Cardiac muscle cell (in vitro differentiated cells and primary cell): ENCODE data around the gene RNF26. TPM values are rescaled to one million over a fixed set of nuclear protein-coding genes. Genes with fewer than 3 reads are reported as not detected.
"Not testable (repeated sequence)": the region's sequence is repeated elsewhere in the genome, so short reads cannot be mapped to it uniquely, and the experiment has no call there.

Source experiments
- DNase-seq, 2 donors: peaks; one replicate each; pipeline versions ENCODE4 v3.0.0 to v3.0.0-alpha.2; 2010 to 2017; ENCODE audit warnings: low read depth in 1 of 2, low spot score in 1 of 2
- H3K27ac ChIP-seq: fragments of 200-600 bp; sonication (generic); 2 replicates; pipeline ENCODE4 v1.5.1; 2016
- H3K27me3 ChIP-seq: fragments of 200-600 bp; sonication (generic); 2 replicates; pipeline ENCODE4 v1.6.0; 2016; ENCODE audit warnings: control low read depth
- H3K36me3 ChIP-seq: fragments of 200-600 bp; sonication (generic); 2 replicates; pipeline ENCODE4 v1.5.1; 2016; ENCODE audit warnings: control low read depth
- H3K4me1 ChIP-seq: fragments of 200-600 bp; sonication (generic); 2 replicates; pipeline ENCODE4 v1.8.1; 2017; ENCODE audit warnings: low read depth, mild to moderate bottlenecking, mixed run types
- H3K4me3 ChIP-seq: fragments of 200-600 bp; sonication (generic); 2 replicates; pipeline ENCODE4 v1.5.1; 2016; ENCODE audit warnings: mild to moderate bottlenecking
- H3K9me3 ChIP-seq: fragments of 200-600 bp; sonication (generic); 2 replicates; pipeline ENCODE4 v1.5.1; 2017; ENCODE audit warnings: low read depth, mild to moderate bottlenecking, control low read depth
- polyA plus RNA-seq: library from polyadenylated mRNA; unstranded; fragments of >200 nt; fragmentation: Nextera tagmentation; extraction: Ambion mirVana; gene quantifications from 2 replicates; pipeline ENCODE4 v1.2.1, GENCODE V29; 2016
- total RNA-seq: library from RNA; depleted of rRNA; stranded (reverse); fragments of >200 nt; gene quantifications from 2 replicates; pipeline ENCODE4 v1.2.3, GENCODE V29; 2016
- TF ChIP-seq, protein P1 (sequence below): IDR thresholded peaks from 2 replicates; pipeline ENCODE4 v1.5.1; 2012; ENCODE audit warnings: low read depth, mild to moderate bottlenecking, low read length

RNF26 gene
- total and polyA plus RNA-seq, 2 experiments from 2014 or later: 18.6 to 45.6 TPM

DNA sequence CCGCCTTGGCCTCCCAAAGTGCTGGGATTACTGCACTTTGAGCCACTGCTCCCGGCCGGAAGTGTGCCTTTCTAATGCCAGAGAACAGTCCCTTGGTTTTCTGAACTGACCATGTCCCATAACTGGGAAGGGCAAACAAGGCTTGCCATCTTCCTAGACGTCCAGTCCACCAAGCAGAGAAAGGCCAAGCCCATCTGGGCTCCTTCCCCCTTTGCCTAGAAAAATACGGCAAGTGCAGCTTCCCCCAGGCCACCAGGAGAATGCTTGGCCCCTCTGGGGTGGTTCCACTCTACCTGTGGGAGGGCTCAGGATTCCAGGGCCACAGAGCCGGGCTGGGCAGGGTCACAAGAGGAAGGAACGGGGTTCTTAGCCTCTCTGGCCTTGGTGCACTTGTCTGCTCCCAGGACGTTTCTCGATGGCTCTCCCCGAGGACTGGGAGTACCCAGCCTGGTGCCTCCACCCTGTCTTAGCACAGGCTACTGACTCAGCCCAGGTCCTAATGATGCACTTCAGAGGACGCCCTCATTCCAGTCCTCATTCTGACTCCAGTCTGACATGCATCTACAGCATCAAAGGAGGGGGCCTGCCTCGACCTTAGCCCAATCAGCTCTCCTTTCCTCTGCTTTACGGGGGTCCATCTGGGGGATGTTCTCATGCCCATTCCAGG is 46.0 kb downstream of the RNF26 start:
- peaks cover 50% of the 10 kb centered on the region for H3K4me1 ChIP-seq
- H3K9me3 ChIP-seq: no peaks in the 10 kb centered on the region
- peak overlapping the region; percentile 76 for H3K27ac ChIP-seq
- H3K4me3 ChIP-seq: peak overlapping the region; percentile 50
- H3K27me3 ChIP-seq: peaks cover 12% of the 10 kb centered on the region
- DNase-seq: no peak
- TF ChIP-seq, protein P1, sequence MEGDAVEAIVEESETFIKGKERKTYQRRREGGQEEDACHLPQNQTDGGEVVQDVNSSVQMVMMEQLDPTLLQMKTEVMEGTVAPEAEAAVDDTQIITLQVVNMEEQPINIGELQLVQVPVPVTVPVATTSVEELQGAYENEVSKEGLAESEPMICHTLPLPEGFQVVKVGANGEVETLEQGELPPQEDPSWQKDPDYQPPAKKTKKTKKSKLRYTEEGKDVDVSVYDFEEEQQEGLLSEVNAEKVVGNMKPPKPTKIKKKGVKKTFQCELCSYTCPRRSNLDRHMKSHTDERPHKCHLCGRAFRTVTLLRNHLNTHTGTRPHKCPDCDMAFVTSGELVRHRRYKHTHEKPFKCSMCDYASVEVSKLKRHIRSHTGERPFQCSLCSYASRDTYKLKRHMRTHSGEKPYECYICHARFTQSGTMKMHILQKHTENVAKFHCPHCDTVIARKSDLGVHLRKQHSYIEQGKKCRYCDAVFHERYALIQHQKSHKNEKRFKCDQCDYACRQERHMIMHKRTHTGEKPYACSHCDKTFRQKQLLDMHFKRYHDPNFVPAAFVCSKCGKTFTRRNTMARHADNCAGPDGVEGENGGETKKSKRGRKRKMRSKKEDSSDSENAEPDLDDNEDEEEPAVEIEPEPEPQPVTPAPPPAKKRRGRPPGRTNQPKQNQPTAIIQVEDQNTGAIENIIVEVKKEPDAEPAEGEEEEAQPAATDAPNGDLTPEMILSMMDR: no peak
- H3K36me3 ChIP-seq: no peaks in the 10 kb centered on the region

DNA sequence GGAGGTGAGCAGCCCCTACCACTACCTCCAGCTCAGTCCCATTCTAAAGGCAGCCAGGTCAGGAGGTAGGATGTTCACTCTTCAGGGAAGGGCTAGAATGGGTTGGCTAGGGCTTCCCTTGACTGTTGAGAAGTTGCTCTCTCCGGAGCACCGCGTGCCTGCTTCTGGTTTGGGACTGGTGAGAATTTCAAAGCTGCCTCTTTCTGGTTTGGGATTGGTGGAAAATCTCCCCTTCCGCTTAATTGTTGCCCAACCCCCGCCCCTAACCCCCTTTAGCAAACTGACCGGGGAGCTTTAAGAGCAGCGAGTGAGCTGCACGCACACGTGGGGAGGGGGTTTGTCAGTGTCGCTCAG is 46.5 kb downstream of the RNF26 start:
- Histone ChIP-seq H3K27ac (peak overlapping the region; percentile 76), H3K4me1 (peaks cover 45% of the 10 kb centered on the region), H3K27me3 (peaks cover 12% of the 10 kb centered on the region), H3K4me3 (peak overlapping the region; percentile 50), H3K9me3 (no peaks in the 10 kb centered on the region), H3K36me3 (no peaks in the 10 kb centered on the region)
- peak in 1 of 2 donors; percentile 62 for DNase-seq
- TF ChIP-seq, protein P1: no peak

DNA sequence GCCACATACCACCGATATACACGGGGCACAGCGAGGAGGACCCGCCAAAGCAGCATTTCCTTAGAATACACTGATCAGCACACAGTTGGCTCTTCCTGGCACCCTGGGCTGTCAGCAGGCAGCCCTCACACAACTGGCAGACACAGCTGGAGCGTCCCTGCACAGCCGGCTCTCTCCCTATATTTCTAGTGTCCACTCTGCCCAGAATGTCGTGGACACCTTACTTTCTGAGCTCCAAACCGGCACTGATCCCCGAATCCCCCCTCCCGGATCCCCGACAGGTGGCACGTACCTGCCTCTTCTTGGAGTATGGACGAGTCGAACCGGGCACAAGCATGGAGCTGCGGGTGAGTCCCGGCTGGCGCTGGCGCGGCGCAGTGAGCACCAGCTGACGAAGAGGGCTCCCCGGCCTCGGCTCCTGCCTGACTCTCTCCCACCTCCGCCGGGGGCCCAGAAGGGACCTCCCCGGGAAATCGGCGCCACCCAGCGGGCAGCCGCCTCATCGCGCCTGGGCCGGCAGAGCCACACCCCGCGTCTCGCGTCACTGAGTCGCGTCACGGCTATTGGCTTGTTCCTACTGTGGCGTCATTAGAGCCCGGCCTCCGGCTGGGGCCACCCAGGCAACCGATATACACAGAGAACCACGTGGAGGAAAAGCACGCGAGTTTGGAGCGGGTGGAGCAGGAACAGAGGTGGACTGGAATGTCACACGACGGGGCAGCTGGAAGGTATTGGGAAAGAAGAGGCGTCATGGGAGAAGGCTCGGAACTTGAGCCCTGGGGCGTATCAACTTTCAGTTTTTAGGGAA is 47.1 kb downstream of the RNF26 start, which contains the start of gene USP2:
Gene USP2, minus strand, starts transcription at position 510 of the 808 bp plus-strand sequence. CDS start 8,210 bp downstream, outside the sequence.
- H3K27me3 ChIP-seq: peaks cover 12% of the 10 kb centered on the region
- H3K36me3 ChIP-seq: no peaks in the 10 kb centered on the region
- no peaks in the 10 kb centered on the region for H3K9me3 ChIP-seq
- peak; percentile 97 to 99 for DNase-seq
- H3K4me3 ChIP-seq: peak within 1 kb of the TSS; percentile 50
- TF ChIP-seq, protein P1: peak; percentile 87
- peak within 1 kb of the TSS; percentile 76 for H3K27ac ChIP-seq
- peaks cover 40% of the 10 kb centered on the region for H3K4me1 ChIP-seq

DNA sequence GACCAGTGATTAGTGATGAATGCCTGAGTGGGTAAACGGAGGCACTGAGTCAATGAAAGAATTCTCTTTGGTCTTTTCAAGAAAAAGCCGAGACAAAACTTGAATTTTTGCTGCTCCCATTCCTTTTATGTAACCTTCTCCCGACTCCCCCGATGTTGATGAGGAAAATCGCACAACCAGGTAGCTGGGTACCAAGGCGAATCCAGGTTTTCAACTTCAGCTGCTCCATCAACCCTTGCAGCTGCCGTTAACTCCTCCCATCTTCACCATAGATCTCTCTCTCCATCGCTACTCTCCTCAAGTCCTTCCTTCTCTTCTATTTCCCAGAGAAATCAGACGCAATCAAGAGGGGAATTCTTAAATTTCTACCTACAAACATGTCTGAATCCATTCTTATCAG is 47.8 kb downstream of the RNF26 start:
- Histone ChIP-seq H3K27ac (no peak overlapping the region), H3K36me3 (no peaks in the 10 kb centered on the region), H3K4me1 (peaks cover 33% of the 10 kb centered on the region), H3K4me3 (peak overlapping the region; percentile 19), H3K27me3 (peaks cover 12% of the 10 kb centered on the region), H3K9me3 (no peaks in the 10 kb centered on the region)
- TF ChIP-seq, protein P1: no peak
- no peak for DNase-seq

DNA sequence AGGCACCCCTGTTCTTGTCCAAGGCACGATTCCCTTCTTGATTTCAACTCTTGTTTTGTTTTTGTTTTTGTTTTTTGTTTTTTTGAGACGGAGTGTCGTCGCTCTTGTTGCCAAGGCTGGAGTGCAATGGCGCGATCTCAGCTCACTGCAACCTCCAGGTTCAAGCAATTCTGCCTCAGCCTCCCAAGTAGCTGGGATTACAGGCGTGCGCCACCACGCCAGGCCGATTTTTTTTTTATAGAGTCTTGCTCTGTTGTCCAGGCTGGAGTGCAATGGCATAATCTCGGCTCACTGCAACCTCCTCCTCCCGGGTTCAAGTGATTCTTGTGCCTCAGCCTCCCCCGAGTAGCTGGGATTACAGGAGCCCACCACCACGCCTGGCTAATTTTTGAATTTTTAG is 48.2 kb downstream of the RNF26 start:
- H3K36me3 ChIP-seq, H3K9me3 ChIP-seq, H3K27ac ChIP-seq, DNase-seq, H3K4me3 ChIP-seq: not testable (repeated sequence)
- Histone ChIP-seq H3K4me1 (peaks cover 29% of the 10 kb centered on the region), H3K27me3 (peaks cover 12% of the 10 kb centered on the region)

DNA sequence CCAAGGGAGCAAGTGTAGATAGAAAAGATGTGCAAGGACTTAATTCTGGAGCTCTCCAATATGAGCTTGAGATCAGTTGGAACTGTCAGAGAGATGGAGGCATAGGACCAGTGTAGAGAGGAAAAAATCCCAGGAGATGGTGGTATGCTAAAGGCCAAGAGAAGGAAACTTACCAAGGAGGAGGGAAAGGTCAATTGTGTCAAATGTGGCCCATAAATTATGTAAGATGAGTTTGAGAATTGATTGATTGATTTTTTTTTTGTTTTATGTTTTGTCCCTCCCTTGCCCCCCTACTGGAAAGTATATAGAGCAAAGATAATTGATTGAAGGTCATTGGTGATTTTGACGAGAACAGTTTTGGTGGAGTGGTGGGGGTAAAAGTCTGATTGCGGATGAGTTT is 50.0 kb downstream of the RNF26 start:
- H3K27ac ChIP-seq: no peak overlapping the region
- peaks cover 13% of the 10 kb centered on the region for H3K4me1 ChIP-seq
- peaks cover 12% of the 10 kb centered on the region for H3K27me3 ChIP-seq
- TF ChIP-seq, protein P1: no peak
- no peak overlapping the region for H3K4me3 ChIP-seq
- H3K9me3 ChIP-seq: no peaks in the 10 kb centered on the region
- no peaks in the 10 kb centered on the region for H3K36me3 ChIP-seq
- DNase-seq: no peak
